GM21526 (cell line): ENCODE data around the gene PPP1CB.

ENCODE experiments used
- ATAC-seq: cut with Tn5 transposase; IDR thresholded peaks from one replicate; pipeline ENCODE4 v1.9.1; 2021; ENCODE audit warnings: moderate library complexity; ENCODE audit not compliant: unreplicated experiment, low FRiP score

PPP1CB gene

GRCh38 chr2:28751252-28751955 is at the start of gene PPP1CB:
PPP1CB (plus strand) TSS chr2:28751830; CDS start chr2:28752125, 295 bp downstream.
- peak; percentile 79 for ATAC-seq

- ATAC-seq, result no peak
Observed at GRCh38 chr2:28702415-28702861, 49.2 kb upstream of the PPP1CB start.

GRCh38 chr2:28702878-28703277 is 48.8 kb upstream of the PPP1CB start:
- no peak for ATAC-seq

DNA sequence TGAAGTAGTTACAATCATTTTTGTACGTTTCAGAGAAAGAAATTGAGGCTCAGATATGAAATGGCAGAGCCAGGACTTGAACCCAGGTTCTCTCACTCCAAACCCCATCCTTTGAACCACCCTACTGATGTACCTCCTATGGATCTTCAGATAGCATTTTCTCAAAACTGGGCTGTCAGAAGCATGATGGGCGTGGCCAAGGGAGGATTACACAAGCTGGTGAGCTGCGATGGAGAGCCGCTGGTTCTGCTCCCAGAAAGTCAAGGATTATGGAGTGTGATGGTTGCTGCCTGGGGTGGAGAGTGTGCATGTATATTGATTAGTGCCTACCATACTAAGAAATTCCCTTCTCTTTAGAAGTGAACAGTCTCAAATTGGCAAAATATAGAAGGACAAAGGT is 47.0 kb upstream of the PPP1CB start:
- ATAC-seq, result no peak

DNA sequence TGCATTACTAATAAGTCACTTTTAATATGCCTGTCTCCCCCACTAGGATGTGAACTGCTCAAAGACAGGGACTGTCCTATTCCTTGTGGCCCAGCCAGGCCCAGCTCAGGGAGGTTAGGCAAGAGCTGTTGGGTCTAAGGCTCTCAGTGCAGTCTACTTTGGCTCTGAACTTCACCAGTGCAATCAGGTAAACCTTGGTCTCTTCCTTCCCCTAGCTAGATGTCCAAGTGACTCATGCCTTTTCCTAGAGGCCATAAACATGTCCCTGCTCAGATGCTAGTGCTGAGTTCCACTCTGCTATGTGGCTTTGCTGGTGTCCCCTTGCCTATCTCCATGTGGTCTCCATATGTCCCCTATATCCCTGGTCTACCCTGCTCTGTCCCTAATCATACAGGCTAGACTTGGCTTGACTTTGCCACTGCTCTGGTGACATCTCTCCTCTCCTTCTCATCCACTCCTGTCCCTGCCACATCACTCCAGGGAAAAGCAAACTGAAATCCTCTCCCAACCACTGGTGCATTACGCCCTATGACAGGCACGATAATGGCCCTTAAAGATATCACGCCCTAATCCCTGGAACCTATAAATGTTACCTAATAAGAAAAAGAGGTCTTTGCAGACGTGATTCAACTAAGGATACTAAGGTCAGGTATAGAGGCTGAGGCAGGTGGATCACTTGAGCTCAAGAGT is 45.7 kb upstream of the PPP1CB start:
- no peak for ATAC-seq

- no peak for ATAC-seq
Observed at GRCh38 chr2:28707592-28707991, 44.0 kb upstream of the PPP1CB start.

- no peak for ATAC-seq
Observed at GRCh38 chr2:28709101-28709500, 42.5 kb upstream of the PPP1CB start.

DNA sequence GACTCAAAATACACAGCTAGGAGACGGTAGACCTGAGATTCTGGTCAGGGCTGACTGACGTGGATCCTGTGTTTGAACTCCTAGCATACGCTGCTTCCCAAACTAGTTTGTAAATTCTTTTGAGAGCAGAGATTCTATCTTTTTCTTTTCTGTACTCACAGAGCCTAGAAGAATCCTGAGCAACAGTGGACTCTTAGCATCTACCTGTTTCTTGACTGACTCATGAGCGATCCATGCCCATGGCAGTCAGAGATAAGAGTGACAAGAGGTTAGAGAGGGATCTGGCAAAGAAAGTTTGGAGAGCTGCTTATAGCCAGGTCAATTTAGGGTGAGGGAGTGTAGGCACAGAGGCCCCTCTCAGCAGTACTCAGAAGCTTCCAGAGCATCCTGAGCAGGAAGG is 41.1 kb upstream of the PPP1CB start:
- no peak for ATAC-seq

- no peak for ATAC-seq
Observed at GRCh38 chr2:28713577-28714298, 37.9 kb upstream of the PPP1CB start.

- no peak for ATAC-seq
Observed at GRCh38 chr2:28716265-28716865, 35.3 kb upstream of the PPP1CB start.

DNA sequence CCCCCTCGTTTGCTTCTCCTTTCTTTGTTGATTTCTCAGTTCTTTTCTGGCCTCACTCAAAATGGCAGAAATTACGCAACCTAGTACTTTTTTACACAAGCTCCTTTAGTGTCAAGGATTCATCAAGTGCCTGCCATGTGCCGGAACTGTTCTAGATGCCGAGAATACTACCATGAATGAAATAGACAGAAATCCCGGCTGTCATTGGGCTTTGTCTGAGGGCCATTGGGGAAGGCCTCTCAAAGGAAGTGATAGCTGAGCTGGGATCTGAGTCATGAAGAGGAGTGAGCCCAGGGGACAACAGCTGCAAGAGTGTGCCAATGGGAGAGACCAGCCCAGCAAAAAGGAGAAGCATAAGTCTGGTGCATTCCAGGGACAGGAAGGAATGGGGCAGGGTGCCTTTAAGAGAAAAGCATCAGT is 34.3 kb upstream of the PPP1CB start:
- no peak for ATAC-seq

DNA sequence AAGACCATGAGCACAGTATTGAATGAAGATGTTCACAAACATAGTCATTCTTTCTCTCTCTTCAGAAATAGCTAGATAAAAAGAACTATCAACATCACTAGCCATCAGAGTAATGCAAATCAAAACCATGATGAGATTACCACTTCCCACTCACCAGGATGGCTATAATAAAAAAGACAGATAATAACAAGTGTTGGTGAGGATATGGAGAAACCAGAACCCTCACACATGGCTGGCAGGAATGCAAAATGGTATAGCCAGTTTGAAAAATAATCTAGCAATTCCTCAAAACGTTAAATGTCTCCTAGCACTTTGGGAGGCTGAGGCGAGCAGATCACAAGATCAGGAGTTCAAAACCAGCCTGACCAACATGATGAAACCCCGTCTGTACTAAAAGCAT is 31.3 kb upstream of the PPP1CB start:
- ATAC-seq, result no peak

GRCh38 chr2:28721601-28722191 is 29.9 kb upstream of the PPP1CB start:
- no peak for ATAC-seq

GRCh38 chr2:28725021-28725711 is 26.5 kb upstream of the PPP1CB start:
- no peak for ATAC-seq

- no peak for ATAC-seq
Observed at GRCh38 chr2:28726177-28726576, 25.5 kb upstream of the PPP1CB start.

DNA sequence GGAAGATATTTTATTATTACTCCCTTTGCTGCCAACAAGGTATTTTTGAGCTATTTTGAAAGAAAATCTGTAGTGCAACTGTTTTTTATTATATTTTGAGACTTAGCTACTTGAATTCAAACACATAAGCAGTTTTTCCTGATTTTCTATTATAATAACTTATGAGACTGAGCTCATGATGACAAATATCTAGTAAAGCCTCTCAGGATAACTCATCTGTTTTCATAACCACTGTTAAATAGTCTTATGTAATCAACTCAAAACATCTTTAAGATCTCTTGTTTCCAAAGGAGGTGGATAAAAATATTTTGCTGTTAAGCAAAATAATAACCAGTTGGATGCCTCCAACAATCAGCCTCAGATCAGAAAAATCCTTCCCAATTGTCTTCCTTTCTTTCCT is 21.9 kb upstream of the PPP1CB start:
- no peak for ATAC-seq

GRCh38 chr2:28730641-28731146 is 20.9 kb upstream of the PPP1CB start:
- no peak for ATAC-seq

DNA sequence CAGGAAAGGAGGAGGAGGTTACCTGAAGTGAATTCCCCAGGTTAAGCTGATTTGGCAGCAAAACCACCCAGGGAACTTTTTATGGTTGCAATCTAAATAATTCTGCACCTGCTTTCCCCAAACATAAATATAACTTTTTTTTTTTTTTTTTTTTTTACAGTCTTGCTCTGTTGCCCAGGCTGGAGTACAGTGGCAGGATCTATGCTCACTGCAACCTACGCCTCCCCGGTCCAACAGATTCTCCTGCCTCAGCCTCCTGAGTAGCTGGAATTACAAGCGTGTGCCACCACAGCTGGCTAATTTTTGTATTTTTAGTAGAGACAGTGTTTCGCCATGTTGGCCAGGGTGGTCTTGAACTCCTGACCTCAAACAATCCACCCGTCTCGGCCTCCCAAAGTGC is 16.1 kb upstream of the PPP1CB start:
- no peak for ATAC-seq

- ATAC-seq, result no peak
Observed at GRCh38 chr2:28736034-28736433, 15.6 kb upstream of the PPP1CB start.

DNA sequence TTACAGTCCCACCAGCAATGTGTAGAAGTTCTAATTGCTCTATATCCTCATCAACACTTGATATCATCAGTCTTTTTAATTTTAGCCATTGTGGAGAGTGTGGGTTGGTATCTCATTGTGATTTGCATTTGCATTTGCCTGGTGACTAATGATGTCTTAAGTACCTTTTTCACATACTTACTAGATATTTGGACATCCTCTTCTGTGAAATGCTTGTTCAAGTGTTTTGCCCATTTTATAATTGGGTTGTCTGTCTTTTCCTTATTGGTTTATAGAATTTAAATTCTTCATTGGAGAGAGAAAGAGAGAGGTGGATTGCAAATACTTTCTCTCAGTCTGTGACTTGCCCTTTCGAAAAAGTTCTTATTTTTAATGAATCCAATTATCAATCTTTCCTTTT is 14.0 kb upstream of the PPP1CB start:
- ATAC-seq, result no peak
